SU-DHL-6 (cell line): ENCODE data around the gene DLG2.

Experiments
- EZH2phosphoT487 ChIP-seq: fragments of 200-600 bp; sonication (generic), shearing (Covaris generic); conservative IDR thresholded peaks from 2 replicates; pipeline ENCODE4 v1.6.1; 2018; ENCODE audit warnings: mild to moderate bottlenecking, antibody characterized with exemption, low read length, moderate library complexity, mixed read lengths
- TF ChIP-seq, protein P1 (sequence below): fragments of 200-600 bp; sonication (generic); IDR thresholded peaks from one replicate; pipeline ENCODE4 v1.5.1; 2017; ENCODE audit warnings: antibody characterized with exemption, mild to moderate bottlenecking, low read length, moderate library complexity; ENCODE audit not compliant: insufficient read depth, poor library complexity, severe bottlenecking

DNA sequence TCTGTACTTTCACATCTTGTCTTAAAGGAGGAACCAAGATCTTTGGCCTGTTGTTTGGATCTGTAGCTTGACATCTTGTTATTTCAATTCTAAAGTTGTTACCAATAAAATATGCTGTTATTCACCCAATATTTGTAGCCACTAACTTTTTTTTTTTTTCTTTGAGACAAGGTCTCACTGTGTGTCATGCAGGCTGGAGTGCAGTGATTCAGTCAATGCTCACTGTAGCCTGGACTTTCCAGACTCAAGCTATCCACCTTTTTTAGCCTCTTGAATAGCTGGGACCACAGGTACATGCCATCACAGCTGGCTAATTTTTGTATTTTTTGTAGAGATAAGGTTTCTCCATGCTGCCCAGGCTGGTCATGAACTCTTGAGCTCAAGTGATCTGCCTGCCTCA lies 769.4 kb downstream of the DLG2 start:
- TF ChIP-seq, protein P1, sequence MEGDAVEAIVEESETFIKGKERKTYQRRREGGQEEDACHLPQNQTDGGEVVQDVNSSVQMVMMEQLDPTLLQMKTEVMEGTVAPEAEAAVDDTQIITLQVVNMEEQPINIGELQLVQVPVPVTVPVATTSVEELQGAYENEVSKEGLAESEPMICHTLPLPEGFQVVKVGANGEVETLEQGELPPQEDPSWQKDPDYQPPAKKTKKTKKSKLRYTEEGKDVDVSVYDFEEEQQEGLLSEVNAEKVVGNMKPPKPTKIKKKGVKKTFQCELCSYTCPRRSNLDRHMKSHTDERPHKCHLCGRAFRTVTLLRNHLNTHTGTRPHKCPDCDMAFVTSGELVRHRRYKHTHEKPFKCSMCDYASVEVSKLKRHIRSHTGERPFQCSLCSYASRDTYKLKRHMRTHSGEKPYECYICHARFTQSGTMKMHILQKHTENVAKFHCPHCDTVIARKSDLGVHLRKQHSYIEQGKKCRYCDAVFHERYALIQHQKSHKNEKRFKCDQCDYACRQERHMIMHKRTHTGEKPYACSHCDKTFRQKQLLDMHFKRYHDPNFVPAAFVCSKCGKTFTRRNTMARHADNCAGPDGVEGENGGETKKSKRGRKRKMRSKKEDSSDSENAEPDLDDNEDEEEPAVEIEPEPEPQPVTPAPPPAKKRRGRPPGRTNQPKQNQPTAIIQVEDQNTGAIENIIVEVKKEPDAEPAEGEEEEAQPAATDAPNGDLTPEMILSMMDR, result no peak
- no peak for TF ChIP-seq EZH2phosphoT487
